HG03108 (cell line): Measurements from ENCODE around the gene NDUFA7.
A peak's percentile ranks its signal among the peaks of the same experiment; 100 is the strongest.
"Not testable (repeated sequence)": the region's sequence is repeated elsewhere in the genome, so short reads cannot be mapped to it uniquely, and the experiment has no call there.

Experiments used
- ATAC-seq: cut with Tn5 transposase; IDR thresholded peaks from one replicate; pipeline ENCODE4 v1.9.1; 2021; ENCODE audit warnings: moderate library complexity; ENCODE audit not compliant: unreplicated experiment

Gene NDUFA7

DNA sequence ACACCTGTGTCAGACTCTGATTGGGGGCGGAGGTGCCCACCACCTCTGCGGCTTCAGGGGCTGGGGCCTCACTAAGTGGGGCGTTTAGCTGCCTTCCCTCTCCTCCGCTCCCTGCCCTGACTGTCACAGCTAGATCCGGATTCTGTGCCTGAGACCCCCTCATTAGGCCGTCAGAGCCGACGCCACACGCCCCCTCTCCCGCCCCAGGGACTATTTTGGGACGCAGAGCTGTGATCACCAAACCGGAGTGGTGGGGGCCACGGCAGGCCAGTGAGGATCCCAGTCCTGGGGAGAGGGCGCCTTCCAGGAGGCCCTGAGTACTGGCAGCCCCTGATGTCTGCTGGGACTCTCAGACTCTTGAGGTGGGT lies 21.1 kb upstream of the NDUFA7 start:
- no peak for ATAC-seq

DNA sequence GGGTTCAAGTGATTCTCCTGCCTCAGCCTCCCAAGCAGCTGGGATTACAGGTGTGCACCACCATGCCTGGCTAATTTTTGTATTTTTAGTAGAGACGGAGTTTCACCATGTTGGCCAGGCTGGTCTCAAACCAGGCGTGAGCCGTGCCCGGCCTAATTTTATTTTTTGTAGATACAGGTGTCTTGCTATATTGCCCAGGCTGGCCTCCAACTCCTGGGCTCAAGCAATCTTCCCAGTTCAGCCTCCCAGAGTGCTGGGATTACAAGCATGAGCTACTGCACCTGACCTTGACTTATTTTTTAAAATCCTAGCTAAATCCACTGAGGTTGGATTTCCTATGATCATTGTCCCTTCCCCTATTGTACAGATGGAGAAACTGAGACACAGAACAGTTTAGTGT lies 20.3 kb upstream of the NDUFA7 start:
- not testable (repeated sequence) for ATAC-seq

DNA sequence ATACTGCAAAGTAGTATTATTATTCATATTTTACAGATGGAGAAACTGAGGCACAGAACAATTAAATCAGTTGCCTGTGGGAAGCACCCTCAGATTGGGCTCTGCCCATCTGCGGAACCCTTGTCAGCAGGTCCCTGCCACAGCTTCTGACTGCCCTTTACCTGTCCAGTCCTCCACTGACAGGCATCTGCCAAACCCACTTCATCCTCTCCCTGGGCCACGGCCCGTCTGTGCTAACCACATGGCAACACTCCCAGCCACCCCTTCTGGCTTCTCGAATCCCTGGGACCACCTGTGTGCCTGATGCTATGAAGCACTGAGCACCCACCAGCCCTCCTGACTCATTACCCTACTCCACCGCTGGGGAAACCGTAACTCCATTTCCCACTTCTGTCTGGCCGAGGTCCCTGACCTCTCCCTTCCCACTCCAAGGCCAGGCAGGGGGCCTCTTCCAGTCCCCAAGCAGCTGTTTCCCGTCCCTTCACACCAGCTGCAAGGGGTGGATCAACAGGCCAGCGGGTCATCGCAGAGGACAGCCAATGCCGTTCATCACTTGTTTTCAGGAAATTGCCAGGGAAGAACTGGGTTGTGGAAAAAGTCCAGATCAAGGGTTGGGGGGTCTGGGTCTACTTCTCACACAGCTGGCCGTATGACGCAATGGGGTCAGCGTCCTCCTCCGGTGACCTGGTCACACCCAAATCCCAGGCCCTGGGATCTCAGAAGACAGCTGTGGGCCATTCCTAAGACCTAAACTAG lies 19.3 kb upstream of the NDUFA7 start:
- ATAC-seq = no peak

DNA sequence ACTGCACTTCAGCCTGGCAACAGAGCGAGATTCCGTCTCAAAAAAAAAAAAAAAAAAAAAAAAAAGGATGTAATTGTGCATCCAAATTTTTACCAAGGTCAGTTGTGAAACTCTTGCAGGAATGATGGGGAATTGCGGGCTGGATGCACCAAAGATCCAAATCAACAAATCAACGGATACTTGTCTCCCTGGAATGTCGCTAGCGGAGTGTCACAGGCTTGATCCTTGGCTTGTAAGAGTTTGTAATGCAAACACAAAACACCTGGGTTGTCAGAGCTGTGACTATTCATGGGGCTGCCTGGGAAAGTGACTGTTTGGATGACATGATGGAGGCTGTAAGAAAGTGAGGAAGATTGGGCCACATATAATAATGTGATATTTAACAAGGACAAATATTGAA lies 17.7 kb upstream of the NDUFA7 start:
- ATAC-seq = no peak

DNA sequence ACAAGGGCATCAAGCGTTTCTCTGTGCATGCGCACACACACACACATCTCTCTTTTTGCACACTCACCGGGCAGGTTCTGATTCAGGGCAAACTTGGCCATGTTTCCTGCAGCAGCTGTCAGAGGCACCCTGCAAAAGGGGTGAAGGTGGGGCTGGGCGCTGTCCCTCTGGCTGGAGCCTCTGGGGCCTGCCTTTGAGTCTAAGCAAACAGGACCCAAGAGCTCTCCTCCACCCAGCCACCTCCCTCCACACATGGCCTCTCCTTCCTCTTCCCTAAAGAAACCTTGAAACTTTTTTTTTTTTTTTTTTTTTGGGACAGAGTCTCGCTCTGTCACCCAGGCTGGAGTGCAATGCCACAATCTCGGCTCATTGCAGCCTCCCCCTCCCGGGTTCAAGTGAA lies 16.6 kb upstream of the NDUFA7 start:
- no peak for ATAC-seq

DNA sequence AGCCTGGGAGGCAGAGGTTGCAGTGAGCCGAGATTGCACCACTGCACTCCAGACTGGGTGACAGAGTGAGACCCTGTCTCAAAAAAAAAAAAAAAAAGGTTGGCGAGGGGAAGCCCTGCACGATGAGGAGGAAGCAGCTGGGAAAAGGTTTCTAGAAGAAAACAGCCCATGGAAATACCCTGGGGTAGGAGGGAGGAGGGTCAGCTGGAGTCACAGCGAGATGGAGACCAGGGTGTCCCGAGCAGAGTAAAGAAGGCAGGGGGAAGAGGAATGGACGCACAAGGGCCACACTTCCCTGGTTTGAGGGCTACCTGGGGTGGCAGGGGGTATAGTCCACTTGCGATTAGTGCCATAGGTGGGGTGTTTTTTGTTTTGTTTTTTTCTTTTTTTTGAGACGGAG lies 15.5 kb upstream of the NDUFA7 start:
- ATAC-seq = no peak

DNA sequence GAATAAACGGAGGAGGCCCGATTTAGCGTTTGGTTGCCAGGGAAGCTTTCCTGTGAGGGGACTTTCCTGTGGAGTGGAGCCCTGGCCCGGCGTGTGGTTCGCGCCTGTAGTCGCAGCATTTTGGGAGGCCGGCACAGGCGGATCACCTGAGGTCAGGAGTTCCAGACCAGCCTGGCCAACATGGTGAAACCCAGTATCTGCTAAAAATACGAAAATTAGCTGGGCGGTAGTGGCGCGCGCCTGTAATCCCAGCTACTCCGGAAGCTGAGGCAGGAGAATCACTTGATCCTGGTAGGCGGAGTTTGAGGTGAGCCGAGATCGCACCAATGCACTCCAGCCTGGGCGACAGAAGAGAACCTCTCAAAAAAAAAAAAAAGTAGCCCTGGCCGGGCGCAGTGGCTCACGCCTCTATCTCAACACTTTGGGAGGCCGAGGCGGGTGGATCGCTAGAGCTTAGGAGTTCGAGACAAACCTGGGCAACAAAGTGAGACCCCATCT lies 14.9 kb upstream of the NDUFA7 start:
- ATAC-seq = no peak

DNA sequence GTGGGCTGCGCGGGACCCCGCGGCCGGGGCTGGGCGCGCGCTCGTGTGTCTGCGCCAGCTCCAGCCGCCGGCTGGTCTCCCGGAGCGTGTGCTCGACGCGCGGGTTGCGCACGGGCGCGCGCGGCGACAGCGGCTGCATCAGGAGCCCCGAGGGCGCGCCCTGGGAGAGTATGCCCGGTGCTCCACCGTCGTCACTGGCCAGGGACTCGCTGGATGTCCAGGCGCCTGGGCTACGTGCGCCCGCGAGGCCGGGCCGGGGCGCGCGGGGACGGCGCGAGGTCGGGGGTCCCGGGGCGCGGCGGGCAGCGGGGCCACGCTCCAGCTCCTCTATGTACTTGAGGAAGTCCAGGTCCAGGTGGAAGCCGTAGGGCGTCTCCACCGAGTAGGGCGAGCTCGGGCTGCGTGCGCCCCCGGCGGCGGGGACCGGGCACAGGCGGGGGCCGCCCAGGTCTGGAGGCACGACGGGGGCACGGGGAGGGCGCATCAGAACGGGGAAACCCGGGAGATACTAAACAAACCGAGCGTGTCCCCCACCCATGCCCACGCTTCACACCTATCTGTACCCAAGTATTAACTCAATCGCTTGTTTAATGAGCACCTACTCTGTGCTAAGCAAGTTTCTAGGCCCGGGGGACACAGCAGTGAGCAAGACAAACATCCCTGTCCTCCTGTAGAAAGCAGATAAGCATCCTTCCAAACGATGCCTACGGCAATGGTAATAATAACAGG lies 14.3 kb upstream of the NDUFA7 start:
- ATAC-seq = peak; percentile 44

DNA sequence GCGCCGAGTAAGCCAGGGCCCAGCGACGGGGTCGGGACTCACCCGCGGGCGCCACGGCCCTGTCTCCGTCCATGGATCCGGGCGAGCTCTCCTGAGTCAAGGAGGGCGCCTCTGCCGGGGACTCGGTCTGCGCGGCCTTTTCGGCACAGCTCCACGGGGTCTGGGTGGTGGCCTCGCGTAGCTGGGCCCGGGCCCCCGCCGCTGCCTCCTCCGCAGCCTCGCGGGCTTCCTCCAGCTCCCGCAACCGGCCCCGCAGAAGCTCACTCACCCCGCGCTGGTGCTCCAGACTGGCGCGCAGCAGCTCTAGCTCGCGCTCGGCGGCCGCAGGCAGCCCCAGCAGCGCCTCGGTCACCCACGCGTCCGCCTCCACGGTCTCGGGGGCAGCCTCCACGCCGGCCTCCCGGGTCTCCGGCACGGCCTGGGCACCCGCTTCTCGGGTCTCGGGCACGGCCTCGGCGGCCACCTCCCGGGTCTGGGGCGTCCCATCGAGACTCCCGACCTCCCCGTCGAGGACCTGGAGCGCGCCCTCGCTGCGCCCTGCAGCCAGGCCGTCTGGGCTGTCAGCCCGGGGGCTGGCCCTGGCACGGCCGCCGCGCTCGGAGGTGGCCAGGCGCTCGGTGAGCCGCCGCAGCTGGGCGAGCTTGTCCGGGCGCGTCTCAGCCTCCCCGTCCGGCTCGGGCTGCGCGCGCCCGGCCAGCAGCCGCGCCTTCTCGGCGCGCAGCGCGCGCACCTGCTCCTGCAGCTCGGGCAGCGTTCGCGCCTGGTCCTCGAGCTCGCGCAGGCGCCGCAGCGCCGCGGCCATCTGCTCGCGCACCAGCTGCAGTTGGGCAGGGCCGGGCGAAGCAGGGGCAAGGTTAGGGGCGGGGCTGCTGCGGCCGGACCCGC lies 13.5 kb upstream of the NDUFA7 start:
- peak; percentile 60 for ATAC-seq

DNA sequence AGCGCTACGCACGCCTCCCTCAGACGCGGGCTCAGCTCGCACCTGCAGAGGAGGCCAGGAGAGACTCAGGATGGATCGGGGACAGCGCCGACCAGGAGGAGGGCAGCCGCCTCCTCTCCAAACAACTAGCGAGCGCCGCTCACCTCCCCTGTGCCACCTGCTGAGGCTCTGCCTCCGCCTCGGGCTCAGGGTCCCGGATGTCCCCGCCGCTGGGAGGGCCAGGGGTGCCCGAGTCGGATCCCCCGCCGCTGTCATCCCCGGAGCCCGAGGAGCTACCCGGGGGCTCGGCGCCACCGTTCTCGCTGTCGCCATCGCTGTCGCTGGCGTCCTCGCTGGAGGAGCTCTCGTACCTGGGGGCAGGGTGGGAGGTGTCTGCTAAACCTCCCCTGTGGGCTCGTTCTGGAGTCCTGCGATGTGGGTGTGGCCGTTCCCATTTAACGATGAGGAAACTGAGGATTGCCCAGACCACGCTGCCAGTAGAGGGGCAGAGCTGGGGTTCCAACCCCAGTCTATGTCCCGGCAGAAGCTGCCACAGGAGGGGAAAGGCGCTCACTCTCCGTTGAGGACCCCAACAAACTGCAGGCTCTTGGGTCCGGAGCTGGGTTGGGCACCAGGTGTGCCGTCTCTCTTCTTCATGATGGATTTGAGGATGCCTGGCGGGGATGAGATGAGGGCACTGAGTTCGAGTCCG lies 12.7 kb upstream of the NDUFA7 start:
- no peak for ATAC-seq

DNA sequence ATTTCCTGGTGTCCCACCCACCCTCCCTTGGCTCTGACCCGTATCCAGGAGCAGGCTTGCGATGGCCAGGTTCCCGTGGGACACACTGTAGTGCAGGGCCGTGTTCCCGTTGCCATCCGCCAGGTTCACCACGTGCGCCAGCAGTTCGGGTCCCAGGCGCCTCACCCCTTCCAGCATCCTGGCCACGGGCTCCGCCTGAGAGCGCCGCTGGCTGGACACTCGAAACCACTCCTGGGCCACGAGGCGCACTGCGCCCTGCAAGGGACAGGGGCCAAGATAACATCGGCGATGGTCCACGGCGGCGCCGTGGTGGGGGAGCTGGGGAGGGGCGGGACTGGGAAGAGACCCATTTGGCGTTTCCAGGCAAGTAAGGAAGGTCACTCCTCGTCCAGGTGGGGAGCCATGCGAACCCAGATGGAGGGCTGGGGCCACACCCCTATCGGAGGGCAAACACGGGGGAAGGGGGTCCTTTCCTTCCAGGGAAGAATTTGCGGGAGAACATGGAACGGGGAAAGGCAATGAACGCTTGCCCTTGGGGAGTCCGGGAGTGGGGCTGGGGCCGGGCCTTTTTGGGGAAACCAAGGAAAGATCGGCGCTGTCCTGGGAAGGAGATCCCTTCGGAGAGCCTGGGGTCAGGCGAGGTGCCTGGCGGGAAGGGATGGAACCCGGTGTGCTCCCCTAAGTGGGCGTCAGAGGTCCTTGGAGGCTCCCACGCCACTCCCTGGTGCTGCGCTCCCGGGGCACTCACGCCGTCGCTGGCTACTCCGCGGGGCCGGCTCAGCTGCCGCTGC lies 12.0 kb upstream of the NDUFA7 start:
- ATAC-seq = no peak

DNA sequence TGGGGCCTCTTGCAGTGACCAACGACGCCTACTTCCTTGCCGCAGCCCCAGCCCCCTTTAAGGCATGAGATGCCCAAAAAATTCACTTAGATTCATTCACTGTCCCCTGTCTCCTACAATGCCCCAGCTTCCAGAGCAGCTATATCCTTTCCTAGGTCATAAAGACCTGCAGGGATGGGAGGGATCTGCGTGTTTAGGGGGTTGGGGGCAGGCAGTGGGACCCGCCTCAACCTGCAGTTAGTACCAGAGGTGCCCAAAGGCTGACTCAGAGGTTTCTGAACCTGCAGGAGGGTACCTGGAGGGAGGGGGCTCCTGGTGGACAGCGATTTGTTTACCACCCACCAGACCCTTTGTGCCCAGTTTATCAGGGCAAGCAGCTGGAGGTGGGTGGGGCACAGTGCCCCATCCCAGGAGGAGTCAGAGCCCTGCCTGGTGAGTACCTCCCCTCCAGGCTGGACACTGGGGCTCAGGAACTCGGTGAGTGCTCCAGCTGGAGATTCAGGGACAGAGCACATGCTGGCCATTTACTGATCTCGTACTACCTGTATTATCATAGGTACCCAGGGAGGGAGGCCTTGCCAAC lies 10.2 kb upstream of the NDUFA7 start:
- no peak for ATAC-seq

DNA sequence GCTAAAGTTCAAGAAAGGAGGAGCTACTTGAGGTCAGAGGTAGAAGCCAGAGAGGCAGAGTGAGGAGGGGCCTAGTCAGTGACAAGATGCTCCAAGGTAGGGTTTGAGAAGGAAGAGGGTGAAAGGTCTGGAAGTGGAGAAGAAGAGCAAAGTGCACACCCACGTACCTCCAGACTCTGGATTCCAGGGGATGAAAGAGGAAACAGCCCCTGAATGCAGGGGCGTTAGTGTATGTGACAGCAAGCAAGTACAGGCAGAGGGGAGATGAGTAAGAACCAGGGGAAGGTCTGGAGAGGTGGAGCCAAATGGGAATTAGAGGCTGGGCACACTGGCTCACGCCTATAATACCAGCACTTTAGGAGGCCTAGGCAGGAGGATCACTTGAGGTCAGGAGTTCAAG lies 8.8 kb upstream of the NDUFA7 start:
- no peak for ATAC-seq

DNA sequence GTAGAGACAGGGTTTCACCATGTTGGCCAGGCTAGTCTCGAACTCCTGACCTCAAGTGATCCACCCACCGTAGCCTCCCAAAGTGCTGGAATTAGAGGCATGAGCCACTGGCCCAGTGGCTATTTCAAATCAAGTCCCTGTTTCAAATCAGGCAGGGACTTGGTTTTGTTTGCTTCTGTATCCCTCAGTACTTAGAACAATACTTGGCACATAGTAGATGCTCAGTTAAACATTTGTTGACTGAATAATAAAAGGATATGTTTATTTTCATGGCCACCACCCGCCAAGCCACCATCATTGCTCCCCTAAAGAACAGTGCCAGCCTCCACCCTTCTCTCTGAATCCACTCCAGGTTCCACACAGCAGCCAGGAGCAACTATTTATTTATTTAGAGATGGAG lies 4.3 kb upstream of the NDUFA7 start:
- no peak for ATAC-seq

DNA sequence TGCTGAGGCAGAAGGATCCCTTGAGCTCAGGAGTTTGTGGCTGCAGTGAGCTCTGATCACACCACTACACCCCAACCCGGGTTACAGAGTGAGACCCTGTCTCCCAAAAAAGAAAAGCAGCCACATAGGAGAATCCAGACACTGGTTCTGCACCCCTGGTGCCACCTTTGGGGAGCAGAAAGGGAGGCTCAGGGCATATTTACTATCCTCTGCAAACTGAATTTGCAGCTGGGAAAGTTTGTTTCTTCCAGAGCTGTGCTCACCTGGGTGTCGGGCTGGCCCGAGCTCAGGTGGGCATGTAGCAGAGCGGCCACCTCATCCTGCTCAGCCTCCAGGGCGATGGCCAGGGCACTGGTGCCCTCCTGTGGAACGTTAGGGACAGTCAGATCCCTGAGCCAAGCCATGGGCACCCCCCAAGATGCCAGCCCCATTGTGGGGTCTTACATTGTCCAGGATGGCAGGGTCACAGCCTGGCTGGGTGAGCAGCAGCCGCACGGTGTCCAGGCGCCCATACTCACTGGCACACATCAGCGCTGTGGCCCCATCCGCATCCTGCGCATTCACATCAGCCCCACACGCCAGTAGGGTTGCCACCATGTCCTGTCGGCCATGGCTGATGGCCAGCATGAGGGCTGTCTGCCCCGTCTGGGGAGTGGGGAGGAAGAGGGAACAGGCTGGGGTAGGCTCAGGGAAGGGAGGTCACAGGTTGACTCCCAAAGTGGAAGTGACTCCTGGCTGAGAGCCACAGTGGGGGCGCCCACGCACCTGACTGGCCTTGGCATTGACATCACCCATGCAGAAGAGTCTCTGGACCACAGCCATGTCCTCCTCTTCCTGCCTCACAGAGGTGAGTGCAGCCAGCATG lies 3.2 kb upstream of the NDUFA7 start:
- no peak for ATAC-seq

DNA sequence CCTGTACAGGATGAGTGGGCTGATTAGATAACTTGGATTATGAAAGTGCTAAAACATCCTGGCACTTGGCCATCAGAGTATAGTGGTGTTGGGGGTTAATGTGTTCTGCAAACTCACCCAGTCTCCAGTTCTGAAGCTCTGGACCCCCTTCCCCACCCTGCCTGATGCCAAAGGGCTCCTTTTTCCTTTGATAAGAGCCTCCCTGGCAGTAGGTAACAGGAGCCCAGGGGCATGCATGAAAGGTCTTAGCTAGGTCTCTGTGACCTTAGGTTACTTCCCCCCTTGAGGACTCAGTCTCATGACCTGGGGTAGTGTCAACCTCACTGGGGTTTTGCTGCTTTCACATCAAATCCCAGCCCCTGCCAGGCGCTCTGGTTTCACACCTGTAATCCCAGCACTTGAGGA lies 2.6 kb upstream of the NDUFA7 start:
- no peak for ATAC-seq

DNA sequence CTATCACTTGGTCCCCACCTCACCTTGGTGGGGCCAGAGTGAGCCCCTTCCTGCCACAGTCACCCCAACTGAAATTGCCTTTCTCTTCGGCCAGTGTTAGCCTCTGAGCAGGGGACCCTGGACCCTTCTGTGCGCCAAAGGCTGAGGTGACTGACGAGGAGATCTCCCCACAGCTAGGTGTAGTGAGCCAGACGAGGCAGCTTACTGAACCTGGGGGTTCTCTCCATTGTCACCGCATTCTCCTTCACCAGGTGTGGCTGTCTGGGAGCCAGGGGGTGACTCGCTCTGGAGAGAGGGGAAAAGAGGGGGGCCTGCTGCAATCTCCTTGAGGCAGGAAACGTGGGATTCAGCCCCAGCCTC lies 1.4 kb upstream of the NDUFA7 start:
- no peak for ATAC-seq

DNA sequence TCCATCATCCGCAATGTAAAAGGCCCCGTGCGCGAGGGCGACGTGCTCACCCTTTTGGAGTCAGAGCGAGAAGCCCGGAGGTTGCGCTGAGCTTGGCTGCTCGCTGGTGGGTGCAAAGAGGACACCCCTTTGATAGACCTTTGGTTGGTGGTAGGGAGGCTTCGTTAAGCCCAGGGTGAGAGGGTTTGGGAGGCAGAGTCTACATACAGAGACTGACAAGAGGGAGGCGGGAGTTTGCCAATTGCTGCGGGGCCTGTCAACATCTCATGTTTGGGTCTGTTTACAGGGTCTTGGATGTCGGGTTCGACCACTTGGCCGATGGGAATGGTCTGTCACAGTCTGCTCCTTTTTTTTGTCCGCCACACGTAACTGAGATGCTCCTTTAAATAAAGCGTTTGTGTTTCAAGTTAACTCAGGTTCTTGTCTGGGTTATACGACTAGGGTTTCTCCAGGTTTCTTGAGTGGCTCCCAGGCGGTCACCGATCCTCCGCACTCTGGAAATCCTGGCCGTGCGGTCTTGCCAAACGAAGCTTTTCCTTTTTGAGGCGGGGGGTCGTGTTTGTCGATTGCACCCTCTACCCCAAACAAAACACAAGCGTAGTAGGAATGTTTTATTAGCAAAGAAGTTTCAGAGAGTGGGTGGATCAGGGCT lies 937 bp upstream of the NDUFA7 start:
- no peak for ATAC-seq
